OCI-LY1 (cell line): ENCODE results near the gene PPP4R1.
"Not testable (repeated sequence)": the region's sequence is repeated elsewhere in the genome, so short reads cannot be mapped to it uniquely, and the experiment has no call there.

ENCODE experiments used
- H2AFZ ChIP-seq: fragments of 200-600 bp; sonication (generic), shearing (Covaris generic); 2 replicates; pipeline ENCODE4 v1.6.0; 2014; ENCODE audit warnings: antibody characterized with exemption, mild to moderate bottlenecking, low read length
- H3F3A ChIP-seq: fragments of 200-600 bp; sonication (generic), shearing (Covaris generic); 2 replicates; pipeline ENCODE4 v1.6.0; 2014; ENCODE audit warnings: mild to moderate bottlenecking, antibody characterized with exemption, low read length, moderate library complexity; ENCODE audit not compliant: insufficient read depth
- H3K27ac ChIP-seq: fragments of 200-600 bp; sonication (generic); 2 replicates; pipeline ENCODE4 v1.5.1; 2014; ENCODE audit warnings: low read length, mixed run types, mild to moderate bottlenecking, low read depth; ENCODE audit not compliant: poor library complexity, severe bottlenecking
- H3K27me3 ChIP-seq: fragments of 200-600 bp; sonication (generic); 2 replicates; pipeline ENCODE4 v1.6.0; 2014; ENCODE audit warnings: antibody characterized with exemption, mild to moderate bottlenecking, low read length, moderate library complexity; ENCODE audit not compliant: insufficient read depth
- H3K36me3 ChIP-seq: fragments of 200-600 bp; sonication (generic); 2 replicates; pipeline ENCODE4 v1.6.1; 2014; ENCODE audit warnings: mild to moderate bottlenecking, antibody characterized with exemption, low read length, moderate library complexity, mixed read lengths; ENCODE audit not compliant: insufficient read depth
- H3K4me1 ChIP-seq: fragments of 200-600 bp; sonication (generic); 2 replicates; pipeline ENCODE4 v1.5.1; 2014; ENCODE audit warnings: mild to moderate bottlenecking, low read length, moderate library complexity; ENCODE audit not compliant: insufficient read depth, severe bottlenecking
- H3K4me2 ChIP-seq: fragments of 200-600 bp; sonication (generic), shearing (Covaris generic); 2 replicates; pipeline ENCODE4 v1.6.1; 2014; ENCODE audit warnings: low read length
- H3K4me3 ChIP-seq: fragments of 200-600 bp; sonication (generic); 2 replicates; pipeline ENCODE4 v1.5.1; 2014; ENCODE audit warnings: low read length, low read depth, mild to moderate bottlenecking, mixed read lengths; ENCODE audit not compliant: poor library complexity, severe bottlenecking
- H3K79me2 ChIP-seq: fragments of 200-600 bp; shearing (Covaris generic); 2 replicates; pipeline ENCODE4 v1.6.1; 2016; ENCODE audit warnings: mixed run types, low read length, mixed read lengths; ENCODE audit not compliant: insufficient read depth
- H3K9ac ChIP-seq: fragments of 200-600 bp; sonication (generic), shearing (Covaris generic); 2 replicates; pipeline ENCODE4 v1.6.1; 2014; ENCODE audit warnings: mild to moderate bottlenecking, low read length, mixed read lengths
- H3K9me2 ChIP-seq: fragments of 200-600 bp; sonication (generic), shearing (Covaris generic); 2 replicates; pipeline ENCODE4 v1.6.1; 2014; ENCODE audit warnings: low read depth, mild to moderate bottlenecking, low read length, mixed read lengths
- H3K9me3 ChIP-seq: fragments of 200-600 bp; shearing (Covaris generic); 2 replicates; pipeline ENCODE4 v1.6.1; 2014; ENCODE audit warnings: low read length, mixed read lengths
- H4K20me1 ChIP-seq: fragments of 200-600 bp; sonication (generic), shearing (Covaris generic); 2 replicates; pipeline ENCODE4 v1.6.0; 2016; ENCODE audit warnings: mild to moderate bottlenecking, low read length; ENCODE audit not compliant: insufficient read depth
- EZH2 ChIP-seq: fragments of 200-600 bp; sonication (generic), shearing (Covaris generic); IDR thresholded peaks from 2 replicates; pipeline ENCODE4 v1.8.0; 2017; ENCODE audit warnings: borderline replicate concordance, mixed run types, mild to moderate bottlenecking, antibody characterized with exemption, low read length, moderate library complexity, mixed read lengths
- TF ChIP-seq, protein P1 (sequence below): fragments of 200-600 bp; sonication (generic), shearing (Covaris generic); IDR thresholded peaks from 2 replicates; pipeline ENCODE4 v1.5.1; 2017; ENCODE audit warnings: mild to moderate bottlenecking, antibody characterized with exemption, low read length, moderate library complexity, mixed read lengths

The PPP4R1 gene

GRCh38 chr18:9608728-9609127 lies 5.6 kb downstream of the PPP4R1 start:
- Histone ChIP-seq H3K9me2 (no peaks in the 10 kb centered on the region), H3K4me2 (no peak overlapping the region), H3F3A (peaks cover 10% of the 10 kb centered on the region; the same call in 1 of the 2 replicates), H3K27ac (no peak overlapping the region), H3K4me1 (peaks cover 11% of the 10 kb centered on the region), H3K4me3 (no peak overlapping the region), H2AFZ (no peak overlapping the region), H3K79me2 (peaks cover 35% of the 10 kb centered on the region), H3K27me3 (no peaks in the 10 kb centered on the region), H3K36me3 (peaks cover 8% of the 10 kb centered on the region), H3K9me3 (no peaks in the 10 kb centered on the region), H4K20me1 (0 out of 2 replicates have a peak, but pooled peaks cover 3% of the 10 kb centered on the region), H3K9ac (no peak overlapping the region)
- TF ChIP-seq, protein P1, sequence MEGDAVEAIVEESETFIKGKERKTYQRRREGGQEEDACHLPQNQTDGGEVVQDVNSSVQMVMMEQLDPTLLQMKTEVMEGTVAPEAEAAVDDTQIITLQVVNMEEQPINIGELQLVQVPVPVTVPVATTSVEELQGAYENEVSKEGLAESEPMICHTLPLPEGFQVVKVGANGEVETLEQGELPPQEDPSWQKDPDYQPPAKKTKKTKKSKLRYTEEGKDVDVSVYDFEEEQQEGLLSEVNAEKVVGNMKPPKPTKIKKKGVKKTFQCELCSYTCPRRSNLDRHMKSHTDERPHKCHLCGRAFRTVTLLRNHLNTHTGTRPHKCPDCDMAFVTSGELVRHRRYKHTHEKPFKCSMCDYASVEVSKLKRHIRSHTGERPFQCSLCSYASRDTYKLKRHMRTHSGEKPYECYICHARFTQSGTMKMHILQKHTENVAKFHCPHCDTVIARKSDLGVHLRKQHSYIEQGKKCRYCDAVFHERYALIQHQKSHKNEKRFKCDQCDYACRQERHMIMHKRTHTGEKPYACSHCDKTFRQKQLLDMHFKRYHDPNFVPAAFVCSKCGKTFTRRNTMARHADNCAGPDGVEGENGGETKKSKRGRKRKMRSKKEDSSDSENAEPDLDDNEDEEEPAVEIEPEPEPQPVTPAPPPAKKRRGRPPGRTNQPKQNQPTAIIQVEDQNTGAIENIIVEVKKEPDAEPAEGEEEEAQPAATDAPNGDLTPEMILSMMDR: no peak
- no peak for TF ChIP-seq EZH2

DNA sequence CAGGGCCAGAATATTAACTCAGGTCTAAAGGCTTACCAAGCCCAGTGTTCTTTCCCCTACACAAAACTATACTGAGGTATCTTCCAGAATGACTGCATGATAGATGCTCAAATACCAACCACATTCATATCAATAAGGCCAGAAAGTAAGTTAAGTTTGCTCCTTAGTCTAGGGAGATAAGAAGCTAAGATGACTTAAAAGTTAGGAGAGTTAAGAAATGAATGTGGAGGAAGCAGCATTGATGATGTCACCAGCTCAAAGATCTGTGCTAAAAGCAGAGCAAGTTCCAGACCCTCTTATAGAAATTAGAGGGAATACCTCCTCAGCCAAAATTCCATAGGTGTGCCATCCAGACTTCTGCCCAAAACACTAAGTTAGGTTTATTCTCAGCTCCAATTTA lies 6.1 kb downstream of the PPP4R1 start:
- Histone ChIP-seq H3K4me3 (no peak overlapping the region), H3K4me2 (no peak overlapping the region)

DNA sequence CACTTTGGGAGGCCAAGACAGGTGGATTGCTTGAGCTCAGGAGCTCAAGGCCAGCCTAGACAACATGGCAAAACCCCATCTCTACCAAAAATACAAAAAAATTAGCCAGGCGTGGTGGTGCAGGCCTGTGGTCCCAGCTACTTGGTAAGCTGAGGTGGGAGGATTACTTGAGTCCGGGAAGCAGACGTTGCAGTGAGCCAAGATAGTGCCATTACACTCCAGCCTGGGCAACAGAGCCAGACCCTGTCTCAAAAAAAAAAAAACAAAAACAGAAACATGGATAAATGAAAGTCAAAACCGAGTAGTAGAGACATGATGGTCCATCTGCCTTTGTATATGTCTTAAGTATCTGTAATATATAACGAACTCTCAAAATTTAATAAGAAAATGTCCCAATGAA lies 7.2 kb downstream of the PPP4R1 start:
- H4K20me1 ChIP-seq, H3K36me3 ChIP-seq, H3K4me3 ChIP-seq: not testable (repeated sequence)

More for the DNA sequence above, 6.1 kb downstream of the PPP4R1 start:
- Histone ChIP-seq H3K36me3 (peaks cover 8% of the 10 kb centered on the region), H3K27me3 (no peaks in the 10 kb centered on the region), H3K79me2 (peaks cover 35% of the 10 kb centered on the region), H3K27ac (no peak overlapping the region), H4K20me1 (0 out of 2 replicates have a peak, but pooled peaks cover 3% of the 10 kb centered on the region), H3F3A (peaks cover 10% of the 10 kb centered on the region; the same call in 1 of the 2 replicates), H3K9me3 (no peaks in the 10 kb centered on the region), H3K9ac (no peak overlapping the region), H3K9me2 (no peaks in the 10 kb centered on the region), H3K4me1 (peaks cover 11% of the 10 kb centered on the region), H2AFZ (no peak overlapping the region)
- TF ChIP-seq EZH2: no peak
- TF ChIP-seq, protein P1: no peak

DNA sequence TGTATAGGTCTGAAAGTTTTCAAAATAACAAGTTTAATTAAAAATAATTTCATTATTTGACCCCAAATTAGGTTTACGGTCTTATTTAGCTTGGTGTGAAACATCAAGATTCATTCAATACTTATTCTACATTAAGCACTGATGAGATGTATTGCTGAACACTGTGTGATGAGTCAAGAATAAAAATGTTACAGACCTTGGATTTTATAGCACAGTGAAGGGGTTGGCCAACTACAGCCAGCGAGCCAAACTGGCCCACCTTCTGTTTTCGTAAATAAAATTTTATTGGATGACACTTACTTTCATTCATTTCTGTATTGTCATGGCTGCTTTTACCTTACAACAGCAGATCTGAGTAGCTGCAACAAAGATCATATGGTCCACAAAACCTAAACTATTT lies 8.3 kb downstream of the PPP4R1 start:
- Histone ChIP-seq H3K36me3 (peaks cover 4% of the 10 kb centered on the region), H3K9ac (no peak overlapping the region), H3K9me3 (peaks cover under 1% of the 10 kb centered on the region; the same call in 1 of the 2 replicates), H3K27me3 (no peaks in the 10 kb centered on the region), H3K79me2 (peaks cover 31% of the 10 kb centered on the region), H3K4me2 (no peak overlapping the region), H3K9me2 (no peaks in the 10 kb centered on the region), H3F3A (no peaks in the 10 kb centered on the region), H3K27ac (no peak overlapping the region), H3K4me1 (no peaks in the 10 kb centered on the region), H4K20me1 (0 out of 2 replicates have a peak, but pooled peaks cover 3% of the 10 kb centered on the region), H2AFZ (no peak overlapping the region), H3K4me3 (no peak overlapping the region)
- no peak for TF ChIP-seq EZH2
- TF ChIP-seq, protein P1: no peak

More for the DNA sequence above, 7.2 kb downstream of the PPP4R1 start:
- H3F3A ChIP-seq, H3K4me1 ChIP-seq, H3K27me3 ChIP-seq, H3K4me2 ChIP-seq, H3K9ac ChIP-seq, H2AFZ ChIP-seq, H3K9me3 ChIP-seq, H3K9me2 ChIP-seq, H3K27ac ChIP-seq: not testable (repeated sequence)
- peaks cover 35% of the 10 kb centered on the region for H3K79me2 ChIP-seq
